ENCODE measurements around the gene FBXW4. TPM values are rescaled to one million over a fixed set of nuclear protein-coding genes. Genes with fewer than 3 reads are reported as not detected.

Gene FBXW4
- total RNA-seq, 1 experiment from 2014 or later, result 38.2 TPM

DNA sequence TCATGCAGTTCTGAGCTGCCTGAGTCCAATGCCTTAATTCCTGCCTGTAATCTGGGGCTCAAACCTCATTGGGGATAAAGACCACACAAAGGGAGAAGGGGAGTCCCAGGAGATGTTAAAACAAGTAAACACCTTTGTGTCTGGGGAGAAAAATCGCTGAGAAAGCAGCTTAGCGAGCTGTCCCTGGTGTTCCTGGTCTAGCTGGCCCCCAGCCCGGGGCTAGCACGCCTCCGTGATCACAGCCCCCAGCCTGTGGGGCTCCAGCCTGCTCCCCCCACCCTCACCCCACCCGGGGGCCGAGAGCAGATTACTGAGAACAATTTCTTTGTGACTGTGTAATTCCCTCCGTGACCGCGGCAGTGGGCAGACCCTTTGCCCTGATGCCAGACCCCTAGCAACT, 82.1 kb downstream of the FBXW4 start:
- Histone ChIP-seq H3K79me2 (ENCODE audit: low read depth) (no peaks in the 10 kb centered on the region), H3F3A (ENCODE audit: insufficient read depth, low read depth) (no peaks in the 10 kb centered on the region), H3K4me1 (replicated peaks; ENCODE audit: insufficient read depth) (no peaks in the 10 kb centered on the region), H3K9me2 (ENCODE audit: insufficient read depth) (no peaks in the 10 kb centered on the region), H2AFZ (no peak overlapping the region), H3K27ac (no peak overlapping the region), H3K9me3 (ENCODE audit: insufficient read depth, low read depth) (no peaks in the 10 kb centered on the region), H3K36me3 (ENCODE audit: low read depth) (no peaks in the 10 kb centered on the region), H4K20me1 (ENCODE audit: insufficient read depth) (no peaks in the 10 kb centered on the region), H3K27me3 (ENCODE audit: insufficient read depth, low read depth) (no peaks in the 10 kb centered on the region), H3K4me3 (no peak overlapping the region), H3K4me2 (no peak overlapping the region)
- BruUV-seq (replicated peaks), result no TSS peak
- intact Hi-C loops (cut with micrococcal nuclease; ENCODE audit: unreplicated experiment), result no loop called here
- TF ChIP-seq EZH2 (IDR thresholded peaks at IDR 0.05; ENCODE audit: low read depth), result no peak
- TF ChIP-seq, protein P1, sequence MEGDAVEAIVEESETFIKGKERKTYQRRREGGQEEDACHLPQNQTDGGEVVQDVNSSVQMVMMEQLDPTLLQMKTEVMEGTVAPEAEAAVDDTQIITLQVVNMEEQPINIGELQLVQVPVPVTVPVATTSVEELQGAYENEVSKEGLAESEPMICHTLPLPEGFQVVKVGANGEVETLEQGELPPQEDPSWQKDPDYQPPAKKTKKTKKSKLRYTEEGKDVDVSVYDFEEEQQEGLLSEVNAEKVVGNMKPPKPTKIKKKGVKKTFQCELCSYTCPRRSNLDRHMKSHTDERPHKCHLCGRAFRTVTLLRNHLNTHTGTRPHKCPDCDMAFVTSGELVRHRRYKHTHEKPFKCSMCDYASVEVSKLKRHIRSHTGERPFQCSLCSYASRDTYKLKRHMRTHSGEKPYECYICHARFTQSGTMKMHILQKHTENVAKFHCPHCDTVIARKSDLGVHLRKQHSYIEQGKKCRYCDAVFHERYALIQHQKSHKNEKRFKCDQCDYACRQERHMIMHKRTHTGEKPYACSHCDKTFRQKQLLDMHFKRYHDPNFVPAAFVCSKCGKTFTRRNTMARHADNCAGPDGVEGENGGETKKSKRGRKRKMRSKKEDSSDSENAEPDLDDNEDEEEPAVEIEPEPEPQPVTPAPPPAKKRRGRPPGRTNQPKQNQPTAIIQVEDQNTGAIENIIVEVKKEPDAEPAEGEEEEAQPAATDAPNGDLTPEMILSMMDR (conservative IDR thresholded peaks at IDR 0.05), result no peak
- ChIA-PET CTCF (no interaction called here), POLR2A (ENCODE audit: unreplicated experiment) (no interaction called here)
- no peak for DNase-seq

DNA sequence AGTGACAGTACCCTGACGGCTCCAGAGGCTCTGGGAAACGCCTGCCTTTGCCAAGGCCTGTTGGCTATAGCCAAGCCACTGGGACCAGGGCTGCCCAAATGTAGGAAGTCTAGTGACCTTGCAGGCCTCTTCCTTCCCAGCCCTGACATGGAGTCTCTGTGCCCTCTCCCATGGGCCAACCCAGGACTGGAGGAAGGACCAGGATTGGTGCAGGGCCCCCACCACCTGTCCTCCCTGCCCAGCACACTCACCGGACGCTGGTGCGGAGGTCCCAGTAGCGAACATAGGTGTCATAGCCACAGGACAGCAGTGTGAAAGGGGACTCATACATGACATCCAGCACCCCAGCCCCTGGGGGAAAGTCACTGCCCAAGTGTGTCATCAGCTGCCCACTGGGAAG, 82.9 kb downstream of the FBXW4 start:
- H4K20me1 ChIP-seq (ENCODE audit: insufficient read depth), result no peaks in the 10 kb centered on the region
- H3K27ac ChIP-seq, result no peak overlapping the region
- H3K36me3 ChIP-seq (ENCODE audit: low read depth), result no peaks in the 10 kb centered on the region
- POLR2A ChIA-PET (ENCODE audit: unreplicated experiment), result no interaction called here
- TF ChIP-seq, protein P1 (conservative IDR thresholded peaks at IDR 0.05), result no peak
- no peak for TF ChIP-seq EZH2 (IDR thresholded peaks at IDR 0.05; ENCODE audit: low read depth)
- no peaks in the 10 kb centered on the region for H3F3A ChIP-seq (ENCODE audit: insufficient read depth, low read depth)
- no peaks in the 10 kb centered on the region for H3K79me2 ChIP-seq (ENCODE audit: low read depth)
- H3K27me3 ChIP-seq (ENCODE audit: insufficient read depth, low read depth), result no peaks in the 10 kb centered on the region
- intact Hi-C loops (cut with micrococcal nuclease; ENCODE audit: unreplicated experiment), result no loop called here
- H3K4me3 ChIP-seq, result no peak overlapping the region
- no peaks in the 10 kb centered on the region for H3K9me2 ChIP-seq (ENCODE audit: insufficient read depth)
- H3K4me1 ChIP-seq (replicated peaks; ENCODE audit: insufficient read depth), result no peaks in the 10 kb centered on the region
- CTCF ChIA-PET, result no interaction called here
- DNase-seq, result no peak
- H3K9me3 ChIP-seq (ENCODE audit: insufficient read depth, low read depth), result no peaks in the 10 kb centered on the region
- H3K4me2 ChIP-seq, result no peak overlapping the region
- no peak overlapping the region for H2AFZ ChIP-seq
- BruUV-seq (replicated peaks), result no TSS peak

DNA sequence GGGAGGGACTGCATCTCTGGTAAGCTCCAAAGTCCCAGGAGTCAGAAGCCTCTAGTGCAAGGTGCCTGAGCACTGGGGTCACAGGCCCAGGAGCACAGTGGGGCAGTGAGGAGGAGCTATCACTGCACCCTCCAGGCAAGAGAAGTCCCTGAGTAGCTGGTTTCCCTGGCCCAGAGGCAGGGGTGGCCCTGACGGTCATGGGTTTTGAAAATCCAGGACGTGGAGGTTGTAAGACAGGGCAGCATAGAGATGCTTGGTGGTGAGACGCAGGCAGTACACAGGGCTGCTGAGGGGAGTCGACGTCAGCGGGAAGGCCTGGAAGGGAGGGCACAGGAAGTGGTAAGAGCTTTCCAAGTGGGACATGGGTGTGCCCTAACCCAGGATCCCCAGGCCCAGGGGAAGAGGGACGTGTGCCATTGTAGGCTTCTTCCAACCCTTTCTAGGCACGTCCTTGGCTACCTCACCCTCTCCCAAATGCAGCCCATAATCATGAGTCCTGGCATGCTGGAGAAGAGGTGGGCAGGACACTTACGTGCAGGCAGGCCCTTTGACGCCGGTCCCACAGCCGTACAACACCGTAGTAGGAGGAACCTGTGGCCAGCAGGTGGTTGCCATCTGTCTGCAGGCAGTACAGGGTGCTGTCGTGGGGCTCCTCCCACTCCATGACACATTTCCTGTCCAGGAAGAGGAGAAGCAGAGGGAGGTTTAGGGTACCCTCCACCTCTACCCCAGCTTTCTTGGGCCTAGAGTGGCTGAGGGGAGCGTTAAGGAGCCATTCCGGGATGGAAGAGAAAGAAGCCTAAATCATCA, 83.7 kb downstream of the FBXW4 start:
- DNase-seq, result no peak
- intact Hi-C loops (cut with micrococcal nuclease; ENCODE audit: unreplicated experiment), result no loop called here
- Histone ChIP-seq H3K4me2 (no peak overlapping the region), H3K9me3 (ENCODE audit: insufficient read depth, low read depth) (no peaks in the 10 kb centered on the region), H3K27me3 (ENCODE audit: insufficient read depth, low read depth) (no peaks in the 10 kb centered on the region), H3K36me3 (ENCODE audit: low read depth) (no peaks in the 10 kb centered on the region), H3K4me1 (replicated peaks; ENCODE audit: insufficient read depth) (no peaks in the 10 kb centered on the region), H2AFZ (no peak overlapping the region), H3K79me2 (ENCODE audit: low read depth) (no peaks in the 10 kb centered on the region), H3K9me2 (ENCODE audit: insufficient read depth) (no peaks in the 10 kb centered on the region), H3F3A (ENCODE audit: insufficient read depth, low read depth) (no peaks in the 10 kb centered on the region), H3K4me3 (no peak overlapping the region), H3K27ac (no peak overlapping the region), H4K20me1 (ENCODE audit: insufficient read depth) (no peaks in the 10 kb centered on the region)
- ChIA-PET CTCF (no interaction called here), POLR2A (ENCODE audit: unreplicated experiment) (no interaction called here)
- BruUV-seq (replicated peaks), result no TSS peak
- TF ChIP-seq EZH2 (IDR thresholded peaks at IDR 0.05; ENCODE audit: low read depth), result no peak
- TF ChIP-seq, protein P1 (conservative IDR thresholded peaks at IDR 0.05), result no peak
